Right atrium auricular region (tissue), 2 donors: ENCODE measurements around the gene RAI14. TPM values are rescaled to one million over a fixed set of nuclear protein-coding genes. Genes with fewer than 3 reads are reported as not detected.

ENCODE experiments used
- DNase-seq: peaks from one replicate; pipeline ENCODE4 v3.0.0-alpha.2; 2019; ENCODE audit warnings: low spot score
- H3K27ac ChIP-seq, 2 donors: fragments of 200-600 bp; sonication (generic); 1 replicate in 1 of 2; 2 replicates in 1 of 2; pipeline ENCODE4 v1.5.1; 2016 to 2019
- H3K27me3 ChIP-seq, 2 donors: fragments of 200-600 bp; sonication (generic); one replicate each; pipeline versions ENCODE4 v1.5.1 to v1.6.0; 2017 to 2019
- H3K36me3 ChIP-seq: fragments of 200-600 bp; sonication (generic); one replicate; pipeline ENCODE4 v1.5.1; 2016
- H3K4me1 ChIP-seq, 2 donors: fragments of 200-600 bp; sonication (generic); one replicate each; pipeline versions ENCODE4 v1.5.1 to v1.6.0; 2017 to 2019
- H3K4me3 ChIP-seq, 2 donors: fragments of 200-600 bp; sonication (generic); 1 replicate in 1 of 2; 2 replicates in 1 of 2; pipeline ENCODE4 v1.5.1; 2017 to 2019; ENCODE audit warnings: mild to moderate bottlenecking in 1 of 2, moderate library complexity in 1 of 2
- H3K9me3 ChIP-seq, 2 donors: fragments of 200-600 bp; sonication (generic); one replicate each; pipeline ENCODE4 v1.5.1; 2019
- total RNA-seq, 2 donors: library from RNA; depleted of rRNA; stranded (reverse); fragments of >200 nt; gene quantifications; one replicate each; pipeline ENCODE4 v1.1.0, GENCODE V29; 2016
- TF ChIP-seq, protein P1 (sequence below), 2 donors: fragments of 200-600 bp; sonication (generic); IDR thresholded peaks; one replicate each; pipeline ENCODE4 v1.5.1; 2019; ENCODE audit warnings: antibody characterized with exemption in 2 of 2

Gene RAI14
- total RNA-seq, 2 donors from 2014 or later = 14.0 to 21.3 TPM

GRCh38 chr5:34857161-34857560, 201.0 kb downstream of the RAI14 start:
- Histone ChIP-seq H3K27me3 (no peaks in the 10 kb centered on the region), H3K4me3 (no peak overlapping the region), H3K27ac (no peak overlapping the region), H3K4me1 (no peaks in the 10 kb centered on the region), H3K9me3 (no peaks in the 10 kb centered on the region), H3K36me3 (no peaks in the 10 kb centered on the region)
- TF ChIP-seq, protein P1, sequence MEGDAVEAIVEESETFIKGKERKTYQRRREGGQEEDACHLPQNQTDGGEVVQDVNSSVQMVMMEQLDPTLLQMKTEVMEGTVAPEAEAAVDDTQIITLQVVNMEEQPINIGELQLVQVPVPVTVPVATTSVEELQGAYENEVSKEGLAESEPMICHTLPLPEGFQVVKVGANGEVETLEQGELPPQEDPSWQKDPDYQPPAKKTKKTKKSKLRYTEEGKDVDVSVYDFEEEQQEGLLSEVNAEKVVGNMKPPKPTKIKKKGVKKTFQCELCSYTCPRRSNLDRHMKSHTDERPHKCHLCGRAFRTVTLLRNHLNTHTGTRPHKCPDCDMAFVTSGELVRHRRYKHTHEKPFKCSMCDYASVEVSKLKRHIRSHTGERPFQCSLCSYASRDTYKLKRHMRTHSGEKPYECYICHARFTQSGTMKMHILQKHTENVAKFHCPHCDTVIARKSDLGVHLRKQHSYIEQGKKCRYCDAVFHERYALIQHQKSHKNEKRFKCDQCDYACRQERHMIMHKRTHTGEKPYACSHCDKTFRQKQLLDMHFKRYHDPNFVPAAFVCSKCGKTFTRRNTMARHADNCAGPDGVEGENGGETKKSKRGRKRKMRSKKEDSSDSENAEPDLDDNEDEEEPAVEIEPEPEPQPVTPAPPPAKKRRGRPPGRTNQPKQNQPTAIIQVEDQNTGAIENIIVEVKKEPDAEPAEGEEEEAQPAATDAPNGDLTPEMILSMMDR (IDR thresholded peaks at IDR 0.05) = no peak
- DNase-seq = no peak

GRCh38 chr5:34857894-34858293, 201.8 kb downstream of the RAI14 start:
- TF ChIP-seq, protein P1 (IDR thresholded peaks at IDR 0.05) = no peak
- Histone ChIP-seq H3K27me3 (no peaks in the 10 kb centered on the region), H3K27ac (no peak overlapping the region), H3K9me3 (no peaks in the 10 kb centered on the region), H3K4me1 (no peaks in the 10 kb centered on the region), H3K4me3 (no peak overlapping the region), H3K36me3 (no peaks in the 10 kb centered on the region)
- DNase-seq = no peak

GRCh38 chr5:34858790-34859189, 202.7 kb downstream of the RAI14 start:
- Histone ChIP-seq H3K36me3 (no peaks in the 10 kb centered on the region), H3K9me3 (no peaks in the 10 kb centered on the region), H3K27ac (no peak overlapping the region), H3K4me3 (no peak overlapping the region), H3K27me3 (no peaks in the 10 kb centered on the region), H3K4me1 (no peaks in the 10 kb centered on the region)
- no peak for DNase-seq
- TF ChIP-seq, protein P1 (IDR thresholded peaks at IDR 0.05) = no peak

- no peak overlapping the region for H3K27ac ChIP-seq
- no peak overlapping the region for H3K4me3 ChIP-seq
- H3K27me3 ChIP-seq = no peaks in the 10 kb centered on the region
- TF ChIP-seq, protein P1 (IDR thresholded peaks at IDR 0.05) = no peak
- DNase-seq = no peak
- no peaks in the 10 kb centered on the region for H3K36me3 ChIP-seq
- H3K9me3 ChIP-seq = no peaks in the 10 kb centered on the region
- H3K4me1 ChIP-seq = no peaks in the 10 kb centered on the region
Measured at GRCh38 chr5:34859253-34859652, 203.1 kb downstream of the RAI14 start.

DNA sequence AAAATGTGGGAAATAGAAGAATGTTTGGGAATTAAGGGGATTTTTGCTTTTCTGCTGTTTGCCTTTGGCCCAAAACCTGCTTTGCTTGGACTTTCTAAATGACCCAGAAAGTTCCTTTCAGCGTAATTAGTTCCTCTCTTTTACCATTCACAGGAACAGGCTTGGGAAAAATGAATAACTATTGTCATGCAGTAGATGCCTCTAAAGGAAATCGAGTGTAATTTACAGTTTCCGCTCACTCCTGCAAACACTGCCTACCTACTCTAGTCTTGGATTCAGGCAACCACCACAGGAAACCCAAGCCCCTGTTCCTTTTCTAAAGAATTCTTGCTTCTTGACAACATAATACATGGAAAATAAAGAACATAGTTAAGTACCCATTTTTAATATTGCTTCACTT, 207.8 kb downstream of the RAI14 start:
- no peak for DNase-seq
- H3K4me3 ChIP-seq = no peak overlapping the region
- no peaks in the 10 kb centered on the region for H3K9me3 ChIP-seq
- TF ChIP-seq, protein P1 (IDR thresholded peaks at IDR 0.05) = no peak
- no peaks in the 10 kb centered on the region for H3K36me3 ChIP-seq
- H3K27me3 ChIP-seq = no peaks in the 10 kb centered on the region
- no peak overlapping the region for H3K27ac ChIP-seq
- no peaks in the 10 kb centered on the region for H3K4me1 ChIP-seq

DNA sequence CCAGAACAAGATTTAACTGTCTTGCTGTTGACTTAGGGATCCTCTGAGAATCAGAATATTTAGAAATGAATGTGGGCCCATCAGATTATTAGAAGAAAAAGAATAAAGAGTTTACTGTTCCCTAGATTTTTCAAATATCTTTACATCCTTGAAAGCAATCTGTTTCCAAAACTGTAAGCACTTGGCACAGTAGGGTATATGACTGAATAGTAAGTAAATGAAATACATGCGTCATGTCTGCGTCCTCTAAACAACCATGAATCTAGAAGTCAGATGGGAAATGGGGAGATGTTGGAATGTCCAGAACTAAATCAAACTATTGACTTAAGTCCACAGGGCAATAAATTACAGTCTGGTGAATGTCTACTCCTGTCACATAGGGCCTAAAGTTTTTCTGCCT, 209.0 kb downstream of the RAI14 start:
- DNase-seq = no peak
- TF ChIP-seq, protein P1 (IDR thresholded peaks at IDR 0.05) = no peak
- H3K27me3 ChIP-seq = no peaks in the 10 kb centered on the region
- no peaks in the 10 kb centered on the region for H3K36me3 ChIP-seq
- H3K4me3 ChIP-seq = no peak overlapping the region
- no peaks in the 10 kb centered on the region for H3K9me3 ChIP-seq
- no peaks in the 10 kb centered on the region for H3K4me1 ChIP-seq
- H3K27ac ChIP-seq = no peak overlapping the region
